IMR-90 (cell line): ENCODE results near the gene ELMO1. TPM values are rescaled to one million over a fixed set of nuclear protein-coding genes. Genes with fewer than 3 reads are reported as not detected.

Experiments used
- ATAC-seq: fragments of 200-7000 bp; cut with Tn5 transposase; 2 replicates; pipeline ENCODE4 v1.9.1; 2020; ENCODE audit warnings: low read depth, mild to moderate bottlenecking, moderate library complexity
- BruUV-seq: library from RNA; stranded (reverse); fragments of 400-500 nt; replicated peaks from 2 replicates; lab custom pipeline; 2021; lab: Mats Ljungman, UMichigan
- CTCF ChIA-PET: fragments of 300-600 bp; formaldehyde crosslinking; extraction: SDS; loops from one replicate; lab custom pipeline; 2021; ENCODE audit warnings: antibody characterized with exemption; lab: Yijun Ruan, JAX
- POLR2A ChIA-PET: fragments of 300-600 bp; sonication (Branson Sonifier 250); formaldehyde crosslinking; loops from one replicate; lab custom pipeline; 2022; ENCODE audit warnings: antibody characterized with exemption; ENCODE audit not compliant: unreplicated experiment; lab: Charles Lee
- DNase-seq: peaks from one replicate; pipeline ENCODE4 v3.0.0; 2013
- H2AFZ ChIP-seq: replicated peaks from 2 replicates; pipeline ENCODE3; 2013; ENCODE audit warnings: low read length, mild to moderate bottlenecking; ENCODE audit not compliant: poor library complexity
- H2AK5ac ChIP-seq: 2 replicates; pipeline ENCODE4 v1.6.1; 2013; ENCODE audit warnings: low read depth, low read length, inconsistent platforms
- H2AK9ac ChIP-seq: replicated peaks from 2 replicates; pipeline ENCODE3; 2013; ENCODE audit warnings: mild to moderate bottlenecking, low read depth, low read length, moderate library complexity; ENCODE audit not compliant: poor library complexity
- H2BK120ac ChIP-seq: 2 replicates; pipeline ENCODE4 v1.6.1; 2013; ENCODE audit warnings: low read depth, low read length, inconsistent platforms
- H2BK15ac ChIP-seq: 3 replicates; pipeline ENCODE4 v1.6.1; 2013; ENCODE audit warnings: low read depth, low read length, inconsistent platforms
- H2BK20ac ChIP-seq: 2 replicates; pipeline ENCODE4 v1.6.1; 2013; ENCODE audit warnings: low read depth, mild to moderate bottlenecking, inconsistent platforms, low read length, moderate library complexity
- H2BK5ac ChIP-seq: 2 replicates; pipeline ENCODE4 v1.6.1; 2013; ENCODE audit warnings: mild to moderate bottlenecking, low read depth, low read length, inconsistent platforms; ENCODE audit not compliant: poor library complexity, severe bottlenecking
- H3K14ac ChIP-seq: replicated peaks from 2 replicates; pipeline ENCODE4 v1.6.1; 2013; ENCODE audit warnings: low read depth, low read length, inconsistent platforms
- H3K18ac ChIP-seq: 2 replicates; pipeline ENCODE4 v1.6.1; 2013; ENCODE audit warnings: low read depth, low read length, control low read depth
- H3K23ac ChIP-seq: 2 replicates; pipeline ENCODE4 v1.6.1; 2013; ENCODE audit warnings: low read depth, low read length, inconsistent platforms
- H3K27ac ChIP-seq: 2 replicates; pipeline ENCODE4 v1.5.1; 2013; ENCODE audit warnings: mild to moderate bottlenecking, control low read depth, low read length; ENCODE audit not compliant: insufficient read depth
- H3K27me3 ChIP-seq: 2 replicates; pipeline ENCODE4 v1.6.1; 2013; ENCODE audit warnings: low read length; ENCODE audit not compliant: control insufficient read depth, insufficient read depth
- H3K36me3 ChIP-seq: 2 replicates; pipeline ENCODE4 v1.6.1; 2013; ENCODE audit warnings: low read length, mixed read lengths; ENCODE audit not compliant: control insufficient read depth, insufficient read depth
- H3K4ac ChIP-seq: 2 replicates; pipeline ENCODE4 v1.6.1; 2013; ENCODE audit warnings: low read depth, low read length, inconsistent platforms
- H3K4me1 ChIP-seq: 2 replicates; pipeline ENCODE4 v1.6.1; 2013; ENCODE audit warnings: low read length, mixed read lengths; ENCODE audit not compliant: control insufficient read depth, insufficient read depth
- H3K4me2 ChIP-seq: 2 replicates; pipeline ENCODE4 v1.6.1; 2013; ENCODE audit warnings: low read depth, mild to moderate bottlenecking, control low read depth, low read length, moderate library complexity
- H3K4me3 ChIP-seq: 2 replicates; pipeline ENCODE4 v1.5.1; 2013; ENCODE audit warnings: low read depth, mild to moderate bottlenecking, control low read depth, low read length, moderate library complexity; ENCODE audit not compliant: insufficient read depth
- H3K56ac ChIP-seq: 2 replicates; pipeline ENCODE4 v1.6.1; 2013; ENCODE audit warnings: low read length, inconsistent platforms; ENCODE audit not compliant: insufficient read depth; ENCODE audit errors: extremely low read depth
- H3K79me1 ChIP-seq, 2 experiments: 2 replicates each; pipeline ENCODE4 v1.6.1; 2013; ENCODE audit warnings: low read length in 2 of 2, inconsistent platforms in 1 of 2, low read depth in 1 of 2
- H3K9ac ChIP-seq: 2 replicates; pipeline ENCODE4 v1.6.1; 2013; ENCODE audit warnings: low read depth, low read length, control low read depth
- H3K9me1 ChIP-seq: 2 replicates; pipeline ENCODE4 v1.6.1; 2013; ENCODE audit warnings: low read length, inconsistent platforms; ENCODE audit not compliant: insufficient read depth
- H3K9me3 ChIP-seq: 2 replicates; pipeline ENCODE4 v1.6.1; 2013; ENCODE audit warnings: low read length; ENCODE audit not compliant: control insufficient read depth, insufficient read depth
- H4K20me1 ChIP-seq: 2 replicates; pipeline ENCODE4 v1.6.1; 2013; ENCODE audit warnings: low read length, inconsistent platforms; ENCODE audit not compliant: insufficient read depth
- H4K5ac ChIP-seq: 2 replicates; pipeline ENCODE4 v1.6.1; 2013; ENCODE audit warnings: mild to moderate bottlenecking, low read depth, low read length, control low read depth
- H4K8ac ChIP-seq, 2 experiments: 2 replicates each; pipeline ENCODE4 v1.6.1; 2013; ENCODE audit warnings: low read depth in 2 of 2, low read length in 2 of 2, control low read depth in 1 of 2, inconsistent platforms in 1 of 2
- H4K91ac ChIP-seq: 2 replicates; pipeline ENCODE4 v1.6.1; 2013; ENCODE audit warnings: low read depth, low read length, inconsistent platforms; ENCODE audit not compliant: insufficient read depth
- CEBPB ChIP-seq: IDR thresholded peaks from 2 replicates; pipeline ENCODE4 v1.6.1; 2012; ENCODE audit warnings: low read depth, low read length, improper control_type of control experiment
- CHD1 ChIP-seq: IDR thresholded peaks from 2 replicates; pipeline ENCODE4 v1.6.1; 2012; ENCODE audit warnings: low read depth, low read length, improper control_type of control experiment
- FOS ChIP-seq: fragments of 150-350 bp; IDR thresholded peaks from 2 replicates; pipeline ENCODE4 v1.6.1; 2016; ENCODE audit warnings: low read depth, low read length
- MAZ ChIP-seq: IDR thresholded peaks from 2 replicates; pipeline ENCODE4 v1.6.1; 2012; ENCODE audit warnings: low read depth, mild to moderate bottlenecking, low read length, improper control_type of control experiment, moderate library complexity, borderline replicate concordance
- MXI1 ChIP-seq: IDR thresholded peaks from 2 replicates; pipeline ENCODE4 v1.6.1; 2012; ENCODE audit warnings: low read depth, mild to moderate bottlenecking, low read length, moderate library complexity, borderline replicate concordance
- RAD21 ChIP-seq: IDR thresholded peaks from 2 replicates; pipeline ENCODE4 v1.6.1; 2012; ENCODE audit warnings: low read length, improper control_type of control experiment
- RCOR1 ChIP-seq: IDR thresholded peaks from 2 replicates; pipeline ENCODE4 v1.6.1; 2012; ENCODE audit warnings: mild to moderate bottlenecking, low read length, improper control_type of control experiment; ENCODE audit not compliant: insufficient replicate concordance
- RFX5 ChIP-seq: IDR thresholded peaks from 2 replicates; pipeline ENCODE4 v1.8.0; 2012; ENCODE audit warnings: low read depth, mild to moderate bottlenecking, low read length, moderate library complexity
- SMC3 ChIP-seq: fragments of 150-350 bp; IDR thresholded peaks from 2 replicates; pipeline ENCODE4 v1.6.1; 2016; ENCODE audit warnings: low read depth, mild to moderate bottlenecking, antibody characterized with exemption, low read length, moderate library complexity
- WGBS, 2 experiments: methylation state at CpG; one replicate each; pipeline versions ENCODE4 v1.1.5 to v1.1.7; 2013; ENCODE audit warnings: missing lambda C conversion rate in 2 of 2; ENCODE audit not compliant: insufficient read length in 1 of 2; ENCODE audit errors: extremely low coverage in 2 of 2; 5-methylcytosine and 5-hydroxymethylcytosine counted together
- dilution Hi-C: fragments of 300-500 bp; cut with HindIII; formaldehyde crosslinking; loops from one replicate; pipeline ENCODE4 v1.14.3; 2018; ENCODE audit warnings: low sequenced_read_pairs; ENCODE audit not compliant: unreplicated experiment
- in situ Hi-C: fragments of 300-500 bp; cut with MboI; formaldehyde crosslinking; loops from 3 replicates; pipeline ENCODE4 v1.14.3; 2019; ENCODE audit warnings: low sequenced_read_pairs, inconsistent platforms, mixed read lengths
- intact Hi-C: fragments of 100-400 bp; cut with micrococcal nuclease; formaldehyde crosslinking; loops from 2 replicates; pipeline ENCODE4 v1.10.0; 2022
- polyA plus RNA-seq, 3 experiments: library from polyadenylated mRNA; depleted of rRNA; stranded (reverse); fragments of >200 nt; gene quantifications; 2 replicates each; pipeline ENCODE4 v1.2.3, GENCODE V29; 2012; ENCODE audit warnings: low replicate concordance in 1 of 3
- total RNA-seq: library from RNA; depleted of rRNA; stranded (reverse); fragments of >200 nt; gene quantifications from 2 replicates; pipeline ENCODE4 v1.2.3, GENCODE V29; 2012
- TF ChIP-seq, protein P1 (sequence below): fragments of 150-350 bp; IDR thresholded peaks from 2 replicates; pipeline ENCODE4 v1.6.1; 2016; ENCODE audit warnings: low read depth, mild to moderate bottlenecking, low read length, moderate library complexity, borderline replicate concordance
- TF ChIP-seq, protein P2 (sequence below): conservative IDR thresholded peaks from 2 replicates; pipeline ENCODE4 v1.5.1; 2012; ENCODE audit warnings: mild to moderate bottlenecking, low read depth, low read length, improper control_type of control experiment
- TF ChIP-seq, protein P3 (sequence below): fragments of 150-350 bp; IDR thresholded peaks from 2 replicates; pipeline ENCODE4 v1.6.1; 2017; ENCODE audit warnings: mild to moderate bottlenecking, antibody characterized with exemption, low read length, low read depth

Gene ELMO1
- total and polyA plus RNA-seq, 2 of the 4 experiments (the other 2 are of a cell fraction): 0.03 TPM; not detected in 1

DNA sequence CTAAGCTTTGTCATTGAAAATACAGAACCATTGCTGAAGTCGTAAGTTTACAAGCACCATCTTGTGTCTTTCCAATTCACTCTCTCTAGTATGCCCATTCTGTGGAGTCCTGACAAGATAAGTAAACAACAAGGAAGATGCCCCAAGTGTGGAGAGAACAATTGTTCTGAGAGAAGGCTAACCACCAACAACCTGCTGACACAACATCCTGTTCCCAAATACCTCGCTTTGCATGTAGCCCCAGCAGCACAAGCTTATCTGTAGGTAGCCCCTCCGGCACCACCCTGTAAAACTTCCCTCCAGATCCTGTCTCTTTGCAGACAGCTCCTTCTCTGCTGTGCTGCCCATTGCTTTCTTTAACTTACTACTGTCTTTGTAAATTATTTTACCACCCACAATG lies 491.0 kb downstream of the ELMO1 start:
- Histone ChIP-seq H3K4me3 (no peak overlapping the region), H3K27me3 (no peaks in the 10 kb centered on the region), H3K18ac (no peak overlapping the region), H4K91ac (no peak overlapping the region), H4K8ac (no peak overlapping the region), H4K5ac (no peak overlapping the region), H2BK120ac (no peak overlapping the region), H3K23ac (no peak overlapping the region), H3K56ac (no peak overlapping the region), H3K36me3 (no peaks in the 10 kb centered on the region), H2AFZ (no peak overlapping the region), H3K27ac (no peak overlapping the region), H3K4me2 (no peak overlapping the region), H3K4me1 (no peaks in the 10 kb centered on the region), H3K9ac (no peak overlapping the region), H2BK20ac (no peak overlapping the region), H4K20me1 (no peaks in the 10 kb centered on the region), H2BK15ac (no peak overlapping the region), H3K9me3 (no peaks in the 10 kb centered on the region), H3K9me1 (no peaks in the 10 kb centered on the region), H3K14ac (no peak overlapping the region), H2AK5ac (no peak overlapping the region), H2BK5ac (no peak overlapping the region), H2AK9ac (no peak overlapping the region), H3K79me1 (no peaks in the 10 kb centered on the region), H3K4ac (no peak overlapping the region)
- in situ Hi-C loops (loop anchor here (25.0 kb wide), 1 partner anchor 470 kb away; no protein-coding TSS in a partner anchor), dilution Hi-C loops (no loop called here), intact Hi-C loops (no loop called here)
- no TSS peak for BruUV-seq
- TF ChIP-seq FOS (no peak), RCOR1 (no peak), MAZ (no peak), CHD1 (no peak), RAD21 (no peak), MXI1 (no peak), RFX5 (no peak), SMC3 (no peak), CEBPB (no peak)
- TF ChIP-seq, protein P1, sequence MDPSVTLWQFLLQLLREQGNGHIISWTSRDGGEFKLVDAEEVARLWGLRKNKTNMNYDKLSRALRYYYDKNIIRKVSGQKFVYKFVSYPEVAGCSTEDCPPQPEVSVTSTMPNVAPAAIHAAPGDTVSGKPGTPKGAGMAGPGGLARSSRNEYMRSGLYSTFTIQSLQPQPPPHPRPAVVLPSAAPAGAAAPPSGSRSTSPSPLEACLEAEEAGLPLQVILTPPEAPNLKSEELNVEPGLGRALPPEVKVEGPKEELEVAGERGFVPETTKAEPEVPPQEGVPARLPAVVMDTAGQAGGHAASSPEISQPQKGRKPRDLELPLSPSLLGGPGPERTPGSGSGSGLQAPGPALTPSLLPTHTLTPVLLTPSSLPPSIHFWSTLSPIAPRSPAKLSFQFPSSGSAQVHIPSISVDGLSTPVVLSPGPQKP: no peak
- TF ChIP-seq, protein P2, sequence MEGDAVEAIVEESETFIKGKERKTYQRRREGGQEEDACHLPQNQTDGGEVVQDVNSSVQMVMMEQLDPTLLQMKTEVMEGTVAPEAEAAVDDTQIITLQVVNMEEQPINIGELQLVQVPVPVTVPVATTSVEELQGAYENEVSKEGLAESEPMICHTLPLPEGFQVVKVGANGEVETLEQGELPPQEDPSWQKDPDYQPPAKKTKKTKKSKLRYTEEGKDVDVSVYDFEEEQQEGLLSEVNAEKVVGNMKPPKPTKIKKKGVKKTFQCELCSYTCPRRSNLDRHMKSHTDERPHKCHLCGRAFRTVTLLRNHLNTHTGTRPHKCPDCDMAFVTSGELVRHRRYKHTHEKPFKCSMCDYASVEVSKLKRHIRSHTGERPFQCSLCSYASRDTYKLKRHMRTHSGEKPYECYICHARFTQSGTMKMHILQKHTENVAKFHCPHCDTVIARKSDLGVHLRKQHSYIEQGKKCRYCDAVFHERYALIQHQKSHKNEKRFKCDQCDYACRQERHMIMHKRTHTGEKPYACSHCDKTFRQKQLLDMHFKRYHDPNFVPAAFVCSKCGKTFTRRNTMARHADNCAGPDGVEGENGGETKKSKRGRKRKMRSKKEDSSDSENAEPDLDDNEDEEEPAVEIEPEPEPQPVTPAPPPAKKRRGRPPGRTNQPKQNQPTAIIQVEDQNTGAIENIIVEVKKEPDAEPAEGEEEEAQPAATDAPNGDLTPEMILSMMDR: no peak
- TF ChIP-seq, protein P3, sequence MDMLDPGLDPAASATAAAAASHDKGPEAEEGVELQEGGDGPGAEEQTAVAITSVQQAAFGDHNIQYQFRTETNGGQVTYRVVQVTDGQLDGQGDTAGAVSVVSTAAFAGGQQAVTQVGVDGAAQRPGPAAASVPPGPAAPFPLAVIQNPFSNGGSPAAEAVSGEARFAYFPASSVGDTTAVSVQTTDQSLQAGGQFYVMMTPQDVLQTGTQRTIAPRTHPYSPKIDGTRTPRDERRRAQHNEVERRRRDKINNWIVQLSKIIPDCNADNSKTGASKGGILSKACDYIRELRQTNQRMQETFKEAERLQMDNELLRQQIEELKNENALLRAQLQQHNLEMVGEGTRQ: no peak
- no peak for DNase-seq
- ATAC-seq: no peak
- ChIA-PET CTCF (interaction anchor here (1.1 kb wide), 1 partner anchor 10 kb away, joined by 3 read pairs; no protein-coding TSS in a partner anchor), POLR2A (no interaction called here)
- 72% methylated on average over 2 of the region's 3 CpGs; no CpG with 5 or more reads in 1 of the 2 experiments for WGBS, 2 experiments
